Panc1 (cell line): ENCODE data around the gene PCDHGC5.

ENCODE experiments used
- POLR2AphosphoS5 ChIP-seq: IDR thresholded peaks from 2 replicates; pipeline ENCODE4 v1.6.1; 2012; ENCODE audit warnings: mild to moderate bottlenecking, low read depth, low read length, moderate library complexity
- TF ChIP-seq, protein P1 (sequence below): fragments of 450-650 bp; IDR thresholded peaks from 2 replicates; pipeline ENCODE4 v1.5.1; 2017; ENCODE audit warnings: mild to moderate bottlenecking
- TF ChIP-seq, protein P2 (sequence below), 2 experiments: IDR thresholded peaks; 2 replicates each; pipeline ENCODE4 v1.6.1; 2011 to 2012; ENCODE audit warnings: low read depth in 2 of 2, control low read depth in 1 of 2, low read length in 1 of 2, mild to moderate bottlenecking in 1 of 2, moderate library complexity in 1 of 2; ENCODE audit not compliant: insufficient read depth in 1 of 2

DNA sequence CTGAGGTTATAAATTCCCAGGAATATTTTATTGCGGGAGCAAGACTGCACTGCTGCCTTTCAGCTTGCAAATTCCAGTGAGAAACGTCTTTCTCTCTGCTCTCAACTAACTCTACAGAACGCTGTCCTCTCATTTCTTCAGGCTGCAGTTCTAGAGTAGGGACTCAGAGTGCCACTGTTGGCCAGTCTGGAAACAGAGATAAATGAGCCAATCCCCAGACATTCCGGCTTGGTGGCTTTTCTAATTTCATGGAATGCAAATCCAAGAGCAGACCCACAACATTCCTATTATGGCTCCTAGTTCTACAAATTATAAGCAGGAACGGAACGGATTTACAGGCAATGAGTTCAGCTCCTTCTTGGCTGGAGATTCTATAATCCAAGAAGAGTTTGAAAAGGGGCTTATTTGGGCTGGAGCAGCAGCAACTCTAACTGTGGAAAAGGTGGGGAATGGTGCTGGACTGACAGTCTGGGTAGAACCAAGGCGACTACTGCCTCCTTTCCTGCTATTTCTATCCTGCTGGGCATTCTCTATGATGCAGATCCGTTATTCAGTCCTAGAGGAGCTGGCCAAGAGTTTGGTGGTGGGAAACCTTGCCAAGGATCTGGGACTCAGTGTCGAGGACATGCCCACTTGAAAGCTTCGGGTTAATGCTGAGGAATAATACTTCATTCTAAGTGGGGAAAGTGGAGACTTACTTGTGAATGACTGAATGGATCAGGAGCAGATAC, 49.3 kb upstream of the PCDHGC5 start:
- TF ChIP-seq, protein P1, sequence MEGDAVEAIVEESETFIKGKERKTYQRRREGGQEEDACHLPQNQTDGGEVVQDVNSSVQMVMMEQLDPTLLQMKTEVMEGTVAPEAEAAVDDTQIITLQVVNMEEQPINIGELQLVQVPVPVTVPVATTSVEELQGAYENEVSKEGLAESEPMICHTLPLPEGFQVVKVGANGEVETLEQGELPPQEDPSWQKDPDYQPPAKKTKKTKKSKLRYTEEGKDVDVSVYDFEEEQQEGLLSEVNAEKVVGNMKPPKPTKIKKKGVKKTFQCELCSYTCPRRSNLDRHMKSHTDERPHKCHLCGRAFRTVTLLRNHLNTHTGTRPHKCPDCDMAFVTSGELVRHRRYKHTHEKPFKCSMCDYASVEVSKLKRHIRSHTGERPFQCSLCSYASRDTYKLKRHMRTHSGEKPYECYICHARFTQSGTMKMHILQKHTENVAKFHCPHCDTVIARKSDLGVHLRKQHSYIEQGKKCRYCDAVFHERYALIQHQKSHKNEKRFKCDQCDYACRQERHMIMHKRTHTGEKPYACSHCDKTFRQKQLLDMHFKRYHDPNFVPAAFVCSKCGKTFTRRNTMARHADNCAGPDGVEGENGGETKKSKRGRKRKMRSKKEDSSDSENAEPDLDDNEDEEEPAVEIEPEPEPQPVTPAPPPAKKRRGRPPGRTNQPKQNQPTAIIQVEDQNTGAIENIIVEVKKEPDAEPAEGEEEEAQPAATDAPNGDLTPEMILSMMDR: no peak
- no peak for TF ChIP-seq POLR2AphosphoS5
- TF ChIP-seq, protein P2, sequence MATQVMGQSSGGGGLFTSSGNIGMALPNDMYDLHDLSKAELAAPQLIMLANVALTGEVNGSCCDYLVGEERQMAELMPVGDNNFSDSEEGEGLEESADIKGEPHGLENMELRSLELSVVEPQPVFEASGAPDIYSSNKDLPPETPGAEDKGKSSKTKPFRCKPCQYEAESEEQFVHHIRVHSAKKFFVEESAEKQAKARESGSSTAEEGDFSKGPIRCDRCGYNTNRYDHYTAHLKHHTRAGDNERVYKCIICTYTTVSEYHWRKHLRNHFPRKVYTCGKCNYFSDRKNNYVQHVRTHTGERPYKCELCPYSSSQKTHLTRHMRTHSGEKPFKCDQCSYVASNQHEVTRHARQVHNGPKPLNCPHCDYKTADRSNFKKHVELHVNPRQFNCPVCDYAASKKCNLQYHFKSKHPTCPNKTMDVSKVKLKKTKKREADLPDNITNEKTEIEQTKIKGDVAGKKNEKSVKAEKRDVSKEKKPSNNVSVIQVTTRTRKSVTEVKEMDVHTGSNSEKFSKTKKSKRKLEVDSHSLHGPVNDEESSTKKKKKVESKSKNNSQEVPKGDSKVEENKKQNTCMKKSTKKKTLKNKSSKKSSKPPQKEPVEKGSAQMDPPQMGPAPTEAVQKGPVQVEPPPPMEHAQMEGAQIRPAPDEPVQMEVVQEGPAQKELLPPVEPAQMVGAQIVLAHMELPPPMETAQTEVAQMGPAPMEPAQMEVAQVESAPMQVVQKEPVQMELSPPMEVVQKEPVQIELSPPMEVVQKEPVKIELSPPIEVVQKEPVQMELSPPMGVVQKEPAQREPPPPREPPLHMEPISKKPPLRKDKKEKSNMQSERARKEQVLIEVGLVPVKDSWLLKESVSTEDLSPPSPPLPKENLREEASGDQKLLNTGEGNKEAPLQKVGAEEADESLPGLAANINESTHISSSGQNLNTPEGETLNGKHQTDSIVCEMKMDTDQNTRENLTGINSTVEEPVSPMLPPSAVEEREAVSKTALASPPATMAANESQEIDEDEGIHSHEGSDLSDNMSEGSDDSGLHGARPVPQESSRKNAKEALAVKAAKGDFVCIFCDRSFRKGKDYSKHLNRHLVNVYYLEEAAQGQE (IDR thresholded peaks at IDR 0.05; ENCODE audit: insufficient read depth in 1 of 2, low read depth in 2 of 2, low read length in 1 of 2): no peak
